GM11168 (cell line): Measurements from ENCODE around the gene TMEM214.

Experiments
- in situ Hi-C: fragments of 300-500 bp; cut with MboI; formaldehyde crosslinking; loops from one replicate; pipeline ENCODE4 v1.12.0; 2022; ENCODE audit warnings: low sequenced_read_pairs; ENCODE audit not compliant: unreplicated experiment

The TMEM214 gene

DNA sequence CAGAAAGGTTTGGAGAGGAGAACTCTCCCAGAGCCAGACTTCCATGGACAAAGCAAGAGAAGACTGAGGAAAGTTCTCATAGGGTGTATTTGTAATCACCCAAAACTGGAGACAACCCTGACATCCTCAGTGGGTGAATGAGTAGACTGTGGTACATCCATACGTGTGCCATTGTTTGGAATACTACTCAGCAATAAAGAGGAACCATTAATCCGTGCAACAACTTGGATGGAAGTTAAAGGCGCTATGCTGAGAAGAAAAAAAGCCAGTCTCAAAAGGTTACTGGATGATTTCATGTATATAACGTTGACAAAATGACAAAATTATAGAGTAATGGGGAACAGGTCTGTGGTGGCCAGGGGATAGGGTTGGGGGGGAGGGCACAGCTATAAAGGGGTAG is 24.1 kb upstream of the TMEM214 start:
- in situ Hi-C loops: no loop called here

- in situ Hi-C loops: no loop called here
Measured at GRCh38 chr2:27009083-27009482, 23.7 kb upstream of the TMEM214 start.

DNA sequence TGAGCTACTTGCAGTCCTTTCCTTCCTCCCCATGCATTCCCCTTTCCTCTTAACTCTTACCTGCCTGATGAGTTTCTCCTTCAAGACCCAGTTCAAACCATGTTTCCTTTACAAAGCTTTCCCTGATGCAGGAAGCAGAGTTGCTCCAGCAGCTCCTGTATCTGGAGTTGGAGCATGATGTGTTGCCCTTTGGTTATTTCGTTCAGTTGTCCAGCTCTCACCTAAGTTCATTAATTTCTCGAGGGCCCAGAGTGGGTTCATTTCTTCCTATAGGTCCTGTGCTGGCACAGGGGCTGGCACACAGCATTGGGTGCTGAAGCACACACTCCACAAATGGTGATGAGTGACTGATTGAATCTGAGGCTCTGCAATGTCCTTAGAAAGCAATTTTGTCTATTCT is 23.0 kb upstream of the TMEM214 start:
- in situ Hi-C loops: loop anchor here (5.0 kb wide), 1 partner anchor 42 kb away; no protein-coding TSS in a partner anchor

DNA sequence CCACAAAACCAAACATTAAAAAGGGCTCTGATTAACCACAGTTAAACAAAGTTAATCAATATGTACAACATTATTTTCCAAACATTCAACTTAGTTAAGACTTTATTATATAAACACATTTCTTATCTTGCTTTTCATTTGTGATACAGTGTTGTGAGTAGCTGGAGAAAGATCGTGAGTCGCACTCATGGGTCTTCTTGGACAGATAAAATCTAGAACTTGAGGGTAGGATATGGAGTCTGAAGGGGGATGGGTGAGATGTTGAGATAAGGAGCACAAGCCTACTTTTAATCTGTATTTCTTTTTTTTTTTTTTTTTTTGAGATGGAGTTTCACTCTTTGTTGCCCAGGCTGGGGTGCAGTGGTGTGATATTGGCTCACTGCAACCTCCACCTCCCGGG is 22.6 kb upstream of the TMEM214 start:
- in situ Hi-C loops: loop anchor here (5.0 kb wide), 1 partner anchor 43 kb away; no protein-coding TSS in a partner anchor

- in situ Hi-C loops: loop anchor here (5.0 kb wide), 1 partner anchor 46 kb away; no protein-coding TSS in a partner anchor
Measured at GRCh38 chr2:27013738-27014137, 19.0 kb upstream of the TMEM214 start.

DNA sequence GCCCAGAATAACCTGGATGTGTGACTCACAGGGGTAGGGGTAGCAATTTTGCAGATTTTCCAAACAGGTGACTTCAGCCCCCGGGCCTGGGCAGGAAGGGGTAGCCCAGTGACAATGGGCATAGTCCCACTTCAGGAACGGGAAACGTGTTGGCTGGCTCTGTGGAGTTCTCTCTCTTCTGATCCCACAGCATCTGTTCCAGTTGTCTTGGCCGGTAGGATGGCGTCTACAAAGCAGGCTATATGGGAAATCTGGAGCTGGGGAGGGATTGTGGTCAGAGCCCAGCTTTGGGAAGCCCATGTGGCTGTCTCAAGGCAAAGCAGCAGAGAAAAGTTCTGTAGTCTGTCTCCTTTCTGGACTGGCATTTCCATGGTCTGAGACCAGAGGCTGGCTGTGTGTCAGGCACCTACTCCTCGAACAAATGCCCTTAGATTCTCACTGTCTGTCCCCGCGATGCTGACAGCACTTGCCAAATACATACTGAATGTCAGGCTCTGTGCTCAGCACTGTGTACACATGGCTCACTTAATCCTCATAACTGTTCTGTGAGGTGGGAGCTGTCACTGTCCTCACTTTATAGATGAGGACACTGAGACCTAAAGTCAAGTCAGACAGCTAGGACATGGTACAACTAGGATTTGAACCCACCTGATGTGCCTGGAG is 17.9 kb upstream of the TMEM214 start:
- in situ Hi-C loops: loop anchor here (5.0 kb wide), 1 partner anchor 48 kb away; no protein-coding TSS in a partner anchor

GRCh38 chr2:27016801-27017325 is 15.9 kb upstream of the TMEM214 start:
- in situ Hi-C loops: no loop called here

GRCh38 chr2:27018142-27018541 is 14.6 kb upstream of the TMEM214 start:
- in situ Hi-C loops: no loop called here

- in situ Hi-C loops: no loop called here
Measured at GRCh38 chr2:27019459-27019858, 13.3 kb upstream of the TMEM214 start.

DNA sequence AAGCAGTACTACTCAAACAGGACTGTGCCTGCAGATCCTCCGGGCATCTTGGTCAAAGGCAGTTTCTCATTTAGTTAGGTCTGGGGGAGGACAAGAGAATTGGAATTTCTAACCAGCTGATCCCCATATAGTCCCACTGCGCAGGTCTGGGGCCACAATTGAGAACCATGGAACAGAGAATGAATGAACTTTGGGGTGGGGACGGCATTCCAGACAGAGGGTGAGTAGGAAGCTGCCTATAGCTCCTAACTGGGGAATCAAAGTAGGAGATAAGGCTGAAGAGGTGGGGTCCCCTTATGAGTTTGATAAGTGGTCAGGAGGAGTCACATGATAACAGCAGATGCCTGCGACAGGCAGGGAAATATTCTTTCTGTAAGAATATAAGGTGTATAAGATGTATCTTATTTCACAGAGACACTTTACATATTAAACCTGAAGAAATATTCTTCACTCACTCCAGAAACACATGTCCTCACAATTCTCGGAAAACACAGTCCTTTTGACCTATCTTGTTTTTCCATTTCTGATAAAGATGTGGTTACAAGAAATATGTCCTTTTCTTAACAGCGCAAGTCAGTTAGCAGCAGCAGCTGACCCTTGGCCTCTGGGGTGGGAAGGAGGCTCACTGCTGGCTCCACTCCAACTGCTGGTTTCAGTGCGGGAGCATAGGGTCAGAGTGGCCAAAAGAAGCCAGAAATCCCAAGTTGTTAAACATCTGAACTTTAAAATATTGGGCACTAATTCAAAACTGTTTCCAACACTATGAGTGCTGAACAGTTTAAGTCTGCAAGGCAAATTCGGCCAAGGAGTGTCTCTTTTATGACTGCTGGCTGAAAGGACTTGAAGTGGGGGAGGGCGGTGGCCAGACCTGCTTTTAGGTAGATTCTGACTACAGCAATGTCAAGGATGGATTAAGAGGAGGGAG is 12.6 kb upstream of the TMEM214 start:
- in situ Hi-C loops: no loop called here

DNA sequence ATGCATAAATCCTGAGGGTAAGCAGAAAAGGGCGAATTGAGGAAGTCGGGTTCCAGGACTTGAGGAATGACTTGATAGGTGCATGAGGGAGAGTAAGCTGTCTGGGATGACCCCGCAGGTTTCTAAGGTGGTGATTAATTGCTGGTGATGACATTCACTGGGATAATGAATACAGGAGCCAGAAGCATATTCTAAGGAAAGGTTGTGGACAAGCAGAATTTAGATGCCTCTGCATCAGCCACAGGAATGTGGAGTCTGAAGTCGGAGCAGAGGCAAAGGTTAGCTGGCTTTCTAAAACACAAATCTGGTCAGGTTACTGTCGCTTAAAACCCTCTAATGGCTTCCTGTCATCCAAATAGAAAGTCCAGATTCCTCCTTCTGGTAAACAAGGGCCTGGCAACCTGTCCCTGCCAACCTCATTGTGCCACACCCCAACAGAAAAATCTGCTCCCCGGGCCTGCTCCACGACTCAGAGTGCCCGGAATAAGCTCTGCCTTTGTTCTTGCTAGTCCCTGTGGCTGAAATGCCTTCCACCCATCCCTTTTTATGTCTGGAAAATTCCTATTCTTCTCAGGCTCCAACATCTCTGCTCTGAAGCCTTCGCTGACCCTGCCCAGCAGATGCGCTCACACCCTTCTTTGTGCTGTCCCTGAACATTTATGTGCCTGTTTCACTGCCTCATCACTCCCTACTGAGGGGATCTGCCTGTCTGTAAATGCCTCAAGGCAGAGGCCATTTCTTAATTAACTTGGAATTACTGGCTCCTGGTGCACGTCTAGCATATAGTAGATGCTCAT is 11.3 kb upstream of the TMEM214 start:
- in situ Hi-C loops: no loop called here

- in situ Hi-C loops: no loop called here
Measured at GRCh38 chr2:27023740-27024139, 9.0 kb upstream of the TMEM214 start.

DNA sequence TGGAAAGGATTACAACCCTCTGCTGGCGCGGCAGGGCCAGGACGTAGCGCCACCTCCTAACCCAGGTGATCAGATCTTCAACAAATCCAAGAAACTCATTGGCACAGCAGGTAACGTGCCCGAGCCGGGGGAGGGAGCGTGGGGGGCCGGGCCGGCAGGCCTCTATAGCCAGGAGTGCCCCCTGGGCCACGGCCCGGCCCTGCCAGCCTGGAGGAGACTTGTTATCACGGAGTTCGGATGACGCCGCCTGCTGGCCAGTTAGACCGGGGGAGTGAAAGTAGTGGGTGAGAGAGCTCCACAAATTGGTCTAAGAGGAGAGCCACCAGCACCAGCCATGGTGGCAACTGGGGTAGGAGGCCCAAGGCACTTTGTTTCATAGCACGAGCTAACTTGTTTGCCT is 8.6 kb upstream of the TMEM214 start:
- in situ Hi-C loops: no loop called here

- in situ Hi-C loops: no loop called here
Measured at GRCh38 chr2:27024812-27025211, 8.0 kb upstream of the TMEM214 start.

DNA sequence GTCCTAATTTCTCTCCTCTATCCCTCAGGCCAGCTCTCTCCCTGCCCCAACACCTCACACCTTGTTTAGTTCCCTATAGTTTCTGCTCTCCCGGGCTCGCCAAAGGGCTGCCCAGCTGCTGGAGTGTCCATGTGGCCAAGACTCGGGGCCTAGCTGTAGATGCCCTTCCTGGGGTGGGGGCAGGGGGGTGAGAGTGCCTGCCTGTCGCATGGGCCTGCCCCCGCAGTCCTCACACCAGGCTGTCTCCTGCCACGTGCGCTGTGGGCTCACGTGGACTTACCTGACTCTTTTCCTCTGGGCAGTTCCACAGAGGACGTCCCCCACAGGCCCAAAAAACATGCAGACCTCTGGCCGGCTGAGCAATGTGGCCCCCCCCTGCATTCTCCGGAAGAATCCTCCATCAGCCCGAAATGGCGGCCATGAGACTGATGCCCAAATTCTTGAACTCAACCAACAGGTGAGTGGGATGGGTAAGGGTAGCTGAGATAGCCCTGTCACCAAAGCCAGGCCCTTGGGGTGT is 7.4 kb upstream of the TMEM214 start:
- in situ Hi-C loops: no loop called here

GRCh38 chr2:27025861-27026851 is 6.6 kb upstream of the TMEM214 start:
- in situ Hi-C loops: no loop called here

DNA sequence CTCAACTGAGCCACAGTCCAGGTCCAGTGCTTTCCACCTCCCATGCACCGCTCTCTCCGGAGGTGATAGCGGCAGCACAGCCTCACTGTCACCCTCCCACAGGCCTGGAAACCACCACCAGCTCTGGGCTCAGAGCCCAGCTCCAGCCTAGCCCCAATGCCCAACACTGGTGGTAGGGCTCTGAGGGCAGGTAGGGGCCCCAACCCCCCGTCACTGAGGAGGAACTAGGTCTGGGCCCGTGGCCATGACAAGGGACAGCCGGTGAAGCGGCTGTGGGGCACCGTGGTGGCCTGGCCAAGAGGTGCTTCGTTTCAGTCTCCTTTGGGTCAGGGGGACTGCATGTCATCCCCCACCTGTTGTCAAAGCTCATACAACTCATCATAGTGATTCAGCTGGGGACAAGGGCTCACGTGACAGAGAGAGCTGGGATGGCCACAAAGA is 5.5 kb upstream of the TMEM214 start:
- in situ Hi-C loops: no loop called here

GRCh38 chr2:27029051-27029450 is 3.7 kb upstream of the TMEM214 start:
- in situ Hi-C loops: no loop called here
